Measurements from ENCODE around the gene EXOC2. TPM values are rescaled to one million over a fixed set of nuclear protein-coding genes. Genes with fewer than 3 reads are reported as not detected.
A peak's percentile ranks its signal among the peaks of the same experiment; 100 is the strongest.

Gene EXOC2
- polyA plus RNA-seq, 1 experiment: 16.0 TPM

DNA sequence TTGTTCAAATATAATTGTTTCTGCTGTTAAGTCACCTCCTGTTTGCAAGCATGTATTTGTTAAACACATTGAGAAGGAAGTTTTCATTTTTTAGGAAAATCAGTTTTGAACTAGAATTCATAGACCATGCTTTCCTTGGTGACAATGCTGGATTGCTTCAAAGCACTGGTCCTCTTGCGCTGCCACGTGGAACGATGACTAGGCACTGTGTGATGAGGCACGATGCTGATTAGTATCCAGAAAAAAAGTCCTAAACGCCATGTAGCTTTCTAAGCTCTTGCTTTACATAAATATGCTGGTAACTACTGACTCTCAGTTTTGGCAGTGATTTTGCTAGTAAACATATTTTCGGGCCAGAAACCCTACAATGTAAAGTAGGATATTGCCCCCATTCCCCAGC, 11.1 kb upstream of the EXOC2 start:
- ChIA-PET CTCF (interaction anchor here (0.9 to 2.1 kb wide), 3 partner anchors 18 to 79 kb away, joined by 3 to 8 read pairs (median 4); no protein-coding TSS in a partner anchor), POLR2A (no interaction called here)
- H3K27me3 ChIP-seq (ENCODE audit: control insufficient read depth, insufficient read depth, low read length): no peaks in the 10 kb centered on the region
- H3K4me3 ChIP-seq (ENCODE audit: low read depth, low read length): no peak overlapping the region
- no peak for DNase-seq (ENCODE audit: low read depth)
- no peak for TF ChIP-seq CTCF (IDR thresholded peaks at IDR 0.05; ENCODE audit: insufficient read depth, low read depth, low read length)
- H3K36me3 ChIP-seq (ENCODE audit: control insufficient read depth, insufficient read depth, low read length): no peaks in the 10 kb centered on the region

DNA sequence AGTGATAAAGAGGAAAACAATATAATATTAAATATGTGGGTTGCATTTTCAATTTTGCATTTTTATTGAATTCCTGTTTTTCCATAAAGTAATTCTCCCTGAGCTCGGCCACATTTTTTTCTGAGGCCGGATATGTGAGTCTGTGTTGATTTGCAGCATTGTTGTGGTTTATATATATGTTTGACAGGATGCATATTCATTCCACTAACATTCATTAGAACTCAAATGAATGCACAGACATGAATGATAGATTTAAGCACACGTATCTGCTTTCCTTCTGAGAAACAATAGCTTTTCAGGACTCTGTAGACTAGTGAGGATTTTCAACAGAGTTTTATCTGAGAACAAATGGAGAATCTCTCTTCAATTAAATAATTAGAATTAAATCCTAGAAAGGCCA, 10.6 kb upstream of the EXOC2 start:
- ChIA-PET POLR2A (no interaction called here), CTCF (interaction anchor here (2.1 kb wide), 1 partner anchor 18 kb away, joined by 8 read pairs; no protein-coding TSS in a partner anchor)
- no peak overlapping the region for H3K4me3 ChIP-seq (ENCODE audit: low read depth, low read length)
- no peak for TF ChIP-seq CTCF (IDR thresholded peaks at IDR 0.05; ENCODE audit: insufficient read depth, low read depth, low read length)
- H3K27me3 ChIP-seq (ENCODE audit: control insufficient read depth, insufficient read depth, low read length): no peaks in the 10 kb centered on the region
- DNase-seq (ENCODE audit: low read depth): no peak
- H3K36me3 ChIP-seq (ENCODE audit: control insufficient read depth, insufficient read depth, low read length): no peaks in the 10 kb centered on the region

- ChIA-PET CTCF (interaction anchor here (1.2 kb wide), 1 partner anchor 9 kb away, joined by 6 read pairs; no protein-coding TSS in a partner anchor), POLR2A (no interaction called here)
- no peak for DNase-seq (ENCODE audit: low read depth)
- Histone ChIP-seq H3K27me3 (ENCODE audit: control insufficient read depth, insufficient read depth, low read length) (no peaks in the 10 kb centered on the region), H3K4me3 (ENCODE audit: low read depth, low read length) (no peak overlapping the region), H3K36me3 (ENCODE audit: control insufficient read depth, insufficient read depth, low read length) (no peaks in the 10 kb centered on the region)
- peak; percentile 10; the same call in 1 of the 2 replicates for TF ChIP-seq CTCF (IDR thresholded peaks at IDR 0.05; ENCODE audit: insufficient read depth, low read depth, low read length)
Measured at GRCh38 chr6:701700-702479, 9.0 kb upstream of the EXOC2 start.

DNA sequence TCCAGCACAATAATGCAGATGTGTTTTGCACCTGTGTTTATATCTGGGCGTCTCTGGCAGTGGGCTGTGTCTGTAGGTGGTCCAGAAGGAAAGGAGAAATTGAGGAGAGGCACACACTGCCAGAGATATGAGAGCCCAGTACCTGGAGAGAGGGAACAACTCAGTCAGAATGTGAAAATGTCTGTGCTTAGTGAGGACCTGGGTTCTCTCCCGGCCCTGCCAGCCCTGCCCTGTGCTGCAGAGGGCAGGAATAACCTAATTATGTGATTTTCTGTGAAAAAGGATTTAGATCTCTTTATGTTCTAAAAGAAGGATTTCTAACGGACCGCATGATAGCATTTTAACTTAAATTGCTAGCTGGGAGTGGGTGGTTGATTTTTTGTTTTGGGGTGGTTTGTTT, 8.3 kb upstream of the EXOC2 start:
- ChIA-PET CTCF (no interaction called here), POLR2A (no interaction called here)
- H3K36me3 ChIP-seq (ENCODE audit: control insufficient read depth, insufficient read depth, low read length): no peaks in the 10 kb centered on the region
- no peak for TF ChIP-seq CTCF (IDR thresholded peaks at IDR 0.05; ENCODE audit: insufficient read depth, low read depth, low read length)
- H3K4me3 ChIP-seq (ENCODE audit: low read depth, low read length): no peak overlapping the region
- no peak for DNase-seq (ENCODE audit: low read depth)
- H3K27me3 ChIP-seq (ENCODE audit: control insufficient read depth, insufficient read depth, low read length): no peaks in the 10 kb centered on the region

GRCh38 chr6:700490-700889, 7.6 kb upstream of the EXOC2 start:
- ChIA-PET POLR2A (no interaction called here), CTCF (interaction anchor here (1.0 kb wide), 1 partner anchor 21 kb away, joined by 5 read pairs; no protein-coding TSS in a partner anchor)
- Histone ChIP-seq H3K36me3 (ENCODE audit: control insufficient read depth, insufficient read depth, low read length) (no peaks in the 10 kb centered on the region), H3K27me3 (ENCODE audit: control insufficient read depth, insufficient read depth, low read length) (no peaks in the 10 kb centered on the region), H3K4me3 (ENCODE audit: low read depth, low read length) (no peak overlapping the region)
- no peak for DNase-seq (ENCODE audit: low read depth)
- no peak for TF ChIP-seq CTCF (IDR thresholded peaks at IDR 0.05; ENCODE audit: insufficient read depth, low read depth, low read length)
